GM23338 (cell line): ENCODE measurements around the gene BNC2. TPM values are rescaled to one million over a fixed set of nuclear protein-coding genes. Genes with fewer than 3 reads are reported as not detected.
A peak's percentile ranks its signal among the peaks of the same experiment; 100 is the strongest.

Source experiments
- ATAC-seq: fragments of 200-7000 bp; cut with Tn5 transposase; 3 replicates; pipeline ENCODE4 v1.9.1; 2020
- DNase-seq: peaks from one replicate; pipeline ENCODE4 v3.0.0-alpha.2; 2015; ENCODE audit warnings: low spot score
- H2AFZ ChIP-seq: fragments of 200-600 bp; sonication (generic); 2 replicates; pipeline ENCODE4 v1.8.0; 2016; ENCODE audit warnings: antibody characterized with exemption, mild to moderate bottlenecking, moderate library complexity
- H3F3A ChIP-seq: fragments of 200-600 bp; sonication (generic); replicated peaks from 2 replicates; pipeline ENCODE4 v1.8.0; 2017; ENCODE audit warnings: antibody characterized with exemption, mixed run types, low read depth
- H3K27ac ChIP-seq: fragments of 200-600 bp; sonication (generic); 2 replicates; pipeline ENCODE4 v1.6.1; 2016; ENCODE audit warnings: low read depth
- H3K27me3 ChIP-seq: fragments of 200-600 bp; sonication (generic); 2 replicates; pipeline ENCODE4 v1.8.0; 2016; ENCODE audit warnings: mild to moderate bottlenecking, mixed run types, moderate library complexity; ENCODE audit not compliant: insufficient read depth
- H3K36me3 ChIP-seq: fragments of 200-600 bp; sonication (generic); 2 replicates; pipeline ENCODE4 v1.8.0; 2016; ENCODE audit warnings: mild to moderate bottlenecking; ENCODE audit not compliant: insufficient read depth
- H3K4me1 ChIP-seq: fragments of 200-600 bp; sonication (generic); 2 replicates; pipeline ENCODE4 v1.8.0; 2016; ENCODE audit warnings: mild to moderate bottlenecking, moderate library complexity; ENCODE audit not compliant: insufficient read depth
- H3K4me2 ChIP-seq: fragments of 200-600 bp; sonication (generic); 2 replicates; pipeline ENCODE4 v1.7.1; 2017; ENCODE audit warnings: mixed run types
- H3K4me3 ChIP-seq: fragments of 200-600 bp; sonication (generic); 2 replicates; pipeline ENCODE4 v1.6.1; 2016; ENCODE audit warnings: mixed run types
- H3K79me2 ChIP-seq: fragments of 200-600 bp; sonication (generic); replicated peaks from 2 replicates; pipeline ENCODE4 v1.8.0; 2017; ENCODE audit warnings: mild to moderate bottlenecking; ENCODE audit not compliant: insufficient read depth
- H3K9me2 ChIP-seq: fragments of 200-600 bp; sonication (generic); 2 replicates; pipeline ENCODE4 v1.8.0; 2017; ENCODE audit not compliant: insufficient read depth
- H4K20me1 ChIP-seq: fragments of 200-600 bp; sonication (generic); replicated peaks from 2 replicates; pipeline ENCODE4 v1.8.0; 2017; ENCODE audit warnings: mild to moderate bottlenecking; ENCODE audit not compliant: insufficient read depth
- H3K27ac Mint-ChIP-seq: 2 replicates; pipeline ENCODE4 v1.8.0; 2020; ENCODE audit warnings: inconsistent platforms, mild to moderate bottlenecking, moderate library complexity, mixed read lengths
- H3K27me3 Mint-ChIP-seq: 3 replicates; pipeline ENCODE4 v1.8.0; 2022; ENCODE audit warnings: low read depth, mild to moderate bottlenecking, moderate library complexity, mixed read lengths, inconsistent platforms; ENCODE audit not compliant: insufficient read depth, poor library complexity
- H3K36me3 Mint-ChIP-seq: 3 replicates; pipeline ENCODE4 v1.8.0; 2021; ENCODE audit warnings: low read depth, mild to moderate bottlenecking, inconsistent platforms, moderate library complexity, mixed read lengths
- H3K4me1 Mint-ChIP-seq: 3 replicates; pipeline ENCODE4 v1.8.0; 2020; ENCODE audit warnings: mild to moderate bottlenecking, inconsistent platforms, mixed read lengths
- H3K4me3 Mint-ChIP-seq: 3 replicates; pipeline ENCODE4 v1.8.0; 2021; ENCODE audit warnings: moderate library complexity, mild to moderate bottlenecking, inconsistent platforms, mixed read lengths
- H3K9me3 Mint-ChIP-seq: 3 replicates; pipeline ENCODE4 v1.8.0; 2020; ENCODE audit warnings: moderate library complexity, mild to moderate bottlenecking, inconsistent platforms, mixed read lengths
- JUNB ChIP-seq: IDR thresholded peaks from one replicate; pipeline ENCODE4 v1.6.1; 2016; ENCODE audit warnings: antibody characterized with exemption; ENCODE audit not compliant: unreplicated experiment
- NANOG ChIP-seq: IDR thresholded peaks from 2 replicates; pipeline ENCODE4 v1.6.1; 2016; ENCODE audit warnings: antibody characterized with exemption, borderline replicate concordance
- POLR2AphosphoS5 ChIP-seq: IDR thresholded peaks from 2 replicates; pipeline ENCODE4 v1.6.1; 2016; ENCODE audit warnings: antibody characterized with exemption, low read depth
- STAT1 ChIP-seq: IDR thresholded peaks from one replicate; pipeline ENCODE4 v1.6.1; 2016; ENCODE audit warnings: antibody characterized with exemption; ENCODE audit not compliant: unreplicated experiment
- ZNF114 ChIP-seq: fragments of 250-450 bp; sonication (Bioruptor Pico); IDR thresholded peaks from 2 replicates; pipeline ENCODE4 v1.5.0; 2020; ENCODE audit warnings: mild to moderate bottlenecking, moderate library complexity
- ZNF331 ChIP-seq: fragments of 250-450 bp; sonication (Bioruptor Pico); IDR thresholded peaks from 2 replicates; pipeline ENCODE4 v1.5.0; 2020; ENCODE audit warnings: low read depth, mild to moderate bottlenecking, moderate library complexity
- ZNF462 ChIP-seq: fragments of 250-450 bp; sonication (Bioruptor Pico); IDR thresholded peaks from 2 replicates; pipeline ENCODE4 v1.5.0; 2020; ENCODE audit warnings: mild to moderate bottlenecking, moderate library complexity
- polyA plus RNA-seq: library from polyadenylated mRNA; unstranded; fragments of >200 nt; fragmentation: Nextera tagmentation; extraction: Ambion mirVana; gene quantifications from 2 replicates; pipeline ENCODE4 v1.2.1, GENCODE V29; 2016
- total RNA-seq: library from RNA; depleted of rRNA; stranded (reverse); fragments of >200 nt; shearing (Covaris generic); gene quantifications from 2 replicates; pipeline ENCODE4 v1.2.3, GENCODE V29; 2014
- TF ChIP-seq, protein P1 (sequence below), 2 experiments: fragments of 200-600 bp in 1 of 2; sonication (generic) in 1 of 2; conservative IDR thresholded peaks; 2 replicates each; pipeline versions ENCODE4 v1.5.1 to v1.6.1; 2016 to 2017; ENCODE audit warnings: antibody characterized with exemption in 2 of 2, low read depth in 2 of 2, mild to moderate bottlenecking in 2 of 2, moderate library complexity in 1 of 2

BNC2 gene
- total and polyA plus RNA-seq, 2 experiments from 2014 or later: 12.7 to 13.2 TPM

DNA sequence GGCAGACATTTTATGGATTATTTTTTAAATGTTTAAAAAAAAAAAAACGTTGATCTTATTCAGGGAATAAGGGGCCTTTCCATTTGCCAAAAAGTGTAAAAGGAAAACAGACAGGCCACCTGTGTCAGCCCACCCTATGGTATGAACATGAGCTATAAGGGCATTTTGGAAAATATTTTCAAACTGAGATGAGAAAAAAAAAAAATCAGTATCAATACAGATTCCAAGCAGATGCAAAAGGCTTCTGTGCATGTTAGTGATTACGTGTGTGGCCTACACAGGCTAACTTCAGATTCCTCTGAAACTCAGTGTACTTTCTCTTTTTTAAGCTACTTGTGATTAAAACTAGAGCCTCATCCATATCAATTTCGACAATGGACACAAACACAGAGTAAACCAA is 189.9 kb downstream of the BNC2 start (continued):
- TF ChIP-seq ZNF462 (no peak), ZNF331 (CRISPR knock-in tag) (no peak), STAT1 (no peak)

- Histone ChIP-seq H3K4me3 (no peak overlapping the region), H3K4me1 (peaks cover 15% of the 10 kb centered on the region), H3K27ac (peak overlapping the region; percentile 34; the same call in 1 of the 2 replicates), H3F3A (no peaks in the 10 kb centered on the region), H3K4me2 (no peak overlapping the region), H3K36me3 (no peaks in the 10 kb centered on the region), H4K20me1 (no peaks in the 10 kb centered on the region), H2AFZ (no peak overlapping the region), H3K27me3 (no peaks in the 10 kb centered on the region), H3K79me2 (peaks cover 4% of the 10 kb centered on the region; the same call in 1 of the 2 replicates), H3K9me2 (no peaks in the 10 kb centered on the region)
- DNase-seq (peak; percentile 33), ATAC-seq (peak; percentile 46)
- Mint-ChIP-seq H3K9me3 (no peaks in the 10 kb centered on the region), H3K4me1 (peaks cover 50% of the 10 kb centered on the region), H3K27ac (0 out of 2 replicates have a peak overlapping the region, but pooled peaks have one; percentile 18), H3K36me3 (no peaks in the 10 kb centered on the region), H3K27me3 (peaks cover 9% of the 10 kb centered on the region), H3K4me3 (no peak overlapping the region)
- TF ChIP-seq STAT1 (no peak), POLR2AphosphoS5 (no peak), ZNF462 (no peak), JUNB (no peak), ZNF114 (CRISPR knock-in tag) (no peak), NANOG (no peak)
- TF ChIP-seq, protein P1, sequence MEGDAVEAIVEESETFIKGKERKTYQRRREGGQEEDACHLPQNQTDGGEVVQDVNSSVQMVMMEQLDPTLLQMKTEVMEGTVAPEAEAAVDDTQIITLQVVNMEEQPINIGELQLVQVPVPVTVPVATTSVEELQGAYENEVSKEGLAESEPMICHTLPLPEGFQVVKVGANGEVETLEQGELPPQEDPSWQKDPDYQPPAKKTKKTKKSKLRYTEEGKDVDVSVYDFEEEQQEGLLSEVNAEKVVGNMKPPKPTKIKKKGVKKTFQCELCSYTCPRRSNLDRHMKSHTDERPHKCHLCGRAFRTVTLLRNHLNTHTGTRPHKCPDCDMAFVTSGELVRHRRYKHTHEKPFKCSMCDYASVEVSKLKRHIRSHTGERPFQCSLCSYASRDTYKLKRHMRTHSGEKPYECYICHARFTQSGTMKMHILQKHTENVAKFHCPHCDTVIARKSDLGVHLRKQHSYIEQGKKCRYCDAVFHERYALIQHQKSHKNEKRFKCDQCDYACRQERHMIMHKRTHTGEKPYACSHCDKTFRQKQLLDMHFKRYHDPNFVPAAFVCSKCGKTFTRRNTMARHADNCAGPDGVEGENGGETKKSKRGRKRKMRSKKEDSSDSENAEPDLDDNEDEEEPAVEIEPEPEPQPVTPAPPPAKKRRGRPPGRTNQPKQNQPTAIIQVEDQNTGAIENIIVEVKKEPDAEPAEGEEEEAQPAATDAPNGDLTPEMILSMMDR (conservative IDR thresholded peaks at IDR 0.05; ENCODE audit: low read depth in 2 of 2): no peak
These were observed 191.1 kb downstream of the BNC2 start for GRCh38 chr9:16679327-16679821.
